Activated CD8-positive, alpha-beta memory T cell treated with anti-CD3 and anti-CD28 coated beads for 24 hours (primary cell): ENCODE measurements around the gene GYS1.

Experiments used
- DNase-seq: peaks from one replicate; pipeline ENCODE4 v3.0.0-alpha.2; 2020

Gene GYS1

DNA sequence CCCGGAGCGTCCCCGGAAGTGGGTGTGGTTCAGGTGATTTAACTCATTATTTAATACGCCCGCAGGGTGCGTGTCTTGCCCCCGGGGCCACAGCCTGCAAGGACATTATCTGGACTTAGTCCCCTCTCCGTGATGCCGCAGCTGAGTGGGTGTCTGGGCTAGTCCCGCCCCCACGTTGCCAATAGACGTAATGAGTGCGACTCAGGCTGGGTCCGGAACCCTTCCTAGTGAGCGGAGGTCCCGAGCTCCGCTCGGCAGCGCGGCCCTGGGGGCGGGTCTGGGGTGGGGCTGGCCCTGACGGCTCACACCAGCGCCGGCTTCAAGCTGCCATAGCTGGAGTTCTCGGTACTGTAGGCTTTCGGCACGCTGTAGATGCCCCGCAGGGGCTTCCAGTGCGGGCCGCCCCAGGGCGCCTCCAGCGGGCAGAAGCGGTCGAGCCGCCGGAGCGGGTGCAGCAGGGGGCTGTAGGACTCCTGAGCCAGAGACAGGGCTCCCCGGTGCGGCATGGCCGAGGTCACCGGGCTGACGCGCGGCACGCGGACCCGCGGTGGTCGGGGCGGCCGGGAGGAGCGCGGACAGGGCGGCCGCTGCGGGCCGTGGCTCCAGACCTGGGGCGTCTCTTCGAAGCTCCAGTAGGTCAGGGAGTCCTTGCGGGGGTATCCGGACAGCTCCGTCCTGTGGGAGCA, 24.7 kb upstream of the GYS1 start:
- DNase-seq = peak; percentile 86

DNA sequence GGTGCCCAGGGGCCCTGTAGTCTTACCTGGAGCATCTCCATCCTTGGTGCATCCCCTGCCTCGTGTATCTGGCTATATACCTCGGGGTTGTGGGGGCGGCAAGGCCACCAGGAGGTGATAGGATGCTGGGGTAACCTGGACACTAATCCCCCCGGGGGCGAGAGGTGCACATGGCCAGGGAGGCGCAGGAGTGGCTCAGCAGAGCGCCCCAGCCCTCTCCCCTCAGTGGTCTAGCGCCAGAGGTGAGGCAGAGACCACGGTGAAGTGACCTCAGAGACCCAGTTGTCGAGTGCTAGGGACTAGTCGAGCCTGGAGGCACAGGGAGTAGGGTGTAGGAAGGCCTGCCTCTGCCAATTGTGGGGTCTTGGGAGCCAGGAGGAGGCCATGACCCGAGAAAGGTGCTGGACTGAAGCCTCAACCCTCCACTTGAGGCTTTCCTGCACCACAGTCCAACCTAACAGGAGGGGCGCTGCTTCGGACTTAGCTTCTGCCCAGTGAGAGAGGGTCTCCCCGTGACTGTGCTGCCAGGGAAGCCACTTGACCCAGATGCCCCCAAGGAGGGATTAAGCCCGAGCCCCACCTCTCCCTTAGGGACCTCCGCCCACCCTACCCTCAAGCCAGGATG, 24.0 kb upstream of the GYS1 start, which contains the start of gene LHB:
Gene LHB, minus strand, starts transcription at position 51 of the 625 bp plus-strand sequence. Its CDS starts 10 bp downstream, at position 41.
- DNase-seq = no peak

- DNase-seq = no peak
These were observed 23.1 kb upstream of the GYS1 start for GRCh38 chr19:49016067-49016839.

GRCh38 chr19:49014870-49015255, 21.8 kb upstream of the GYS1 start:
- no peak for DNase-seq

DNA sequence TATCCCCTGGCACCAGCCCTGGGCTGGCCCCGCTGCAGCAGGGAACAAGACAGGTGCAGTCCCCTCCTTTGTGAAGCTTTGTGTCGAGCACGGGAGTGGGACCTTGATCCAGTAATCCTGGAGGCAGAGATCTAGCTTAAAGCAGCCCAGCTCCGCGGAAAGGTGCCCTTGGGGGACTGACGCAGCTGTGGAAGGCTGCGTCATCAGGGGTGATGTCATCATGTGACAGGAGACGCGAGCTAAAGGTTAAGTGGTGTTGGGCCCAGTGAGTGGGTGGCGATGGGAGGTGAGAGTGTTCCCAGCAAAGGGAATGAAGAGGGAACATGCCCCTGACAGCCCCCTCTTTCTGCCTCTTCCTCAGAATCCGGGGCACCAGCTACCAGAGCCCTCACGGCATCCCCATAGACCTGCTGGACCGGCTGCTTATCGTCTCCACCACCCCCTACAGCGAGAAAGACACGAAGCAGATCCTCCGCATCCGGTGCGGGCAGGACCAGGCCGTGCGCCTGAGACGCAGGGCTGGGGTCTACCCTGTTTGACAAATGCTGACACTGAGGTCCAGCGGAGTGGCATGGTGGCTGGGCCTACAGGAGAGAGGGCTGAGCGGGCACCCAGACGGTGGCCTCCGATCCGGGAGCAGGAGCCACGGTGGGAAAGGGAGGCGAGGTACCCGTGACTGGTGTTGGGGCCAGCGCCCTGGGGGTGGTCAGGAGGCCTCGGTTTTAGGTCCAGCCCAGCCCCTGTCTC, 21.2 kb upstream of the GYS1 start:
- DNase-seq = no peak

GRCh38 chr19:49011194-49011593, 18.1 kb upstream of the GYS1 start:
- no peak for DNase-seq

- no peak for DNase-seq
These were observed 17.3 kb upstream of the GYS1 start for GRCh38 chr19:49010453-49010852.

DNA sequence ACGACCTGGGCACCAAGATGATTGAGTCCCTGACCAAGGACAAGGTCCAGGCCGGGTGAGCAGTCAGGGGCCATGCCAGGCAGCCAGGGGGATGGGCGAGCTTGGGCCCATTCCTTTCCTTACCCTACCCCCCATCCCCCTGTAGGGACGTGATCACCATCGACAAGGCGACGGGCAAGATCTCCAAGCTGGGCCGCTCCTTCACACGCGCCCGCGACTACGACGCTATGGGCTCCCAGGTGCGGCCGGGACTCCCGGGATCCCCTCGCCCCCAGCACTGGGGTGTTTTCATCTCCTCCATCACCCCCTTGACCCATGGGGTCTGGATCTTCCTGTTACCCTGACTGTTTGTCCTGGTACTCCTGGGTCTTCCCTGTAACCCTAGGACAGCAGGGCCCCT, 16.7 kb upstream of the GYS1 start:
- no peak for DNase-seq

DNA sequence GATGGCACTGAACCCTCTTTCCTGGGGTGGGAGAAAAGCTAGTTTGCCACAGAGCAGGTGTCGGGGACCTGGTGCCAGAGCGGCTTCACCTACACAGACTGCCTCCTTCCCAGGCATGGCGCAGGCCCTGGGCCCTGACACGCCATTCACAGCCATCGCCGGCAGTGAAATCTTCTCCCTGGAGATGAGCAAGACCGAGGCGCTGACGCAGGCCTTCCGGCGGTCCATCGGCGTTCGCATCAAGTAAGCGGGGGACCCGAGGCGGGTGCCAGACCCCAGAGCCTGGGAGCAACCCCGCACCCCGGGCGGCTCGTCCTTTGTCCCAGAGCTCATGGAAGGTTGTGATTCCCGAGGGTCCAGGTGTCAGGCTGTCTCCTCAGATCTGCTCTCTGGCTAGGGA, 13.8 kb upstream of the GYS1 start:
- no peak for DNase-seq

DNA sequence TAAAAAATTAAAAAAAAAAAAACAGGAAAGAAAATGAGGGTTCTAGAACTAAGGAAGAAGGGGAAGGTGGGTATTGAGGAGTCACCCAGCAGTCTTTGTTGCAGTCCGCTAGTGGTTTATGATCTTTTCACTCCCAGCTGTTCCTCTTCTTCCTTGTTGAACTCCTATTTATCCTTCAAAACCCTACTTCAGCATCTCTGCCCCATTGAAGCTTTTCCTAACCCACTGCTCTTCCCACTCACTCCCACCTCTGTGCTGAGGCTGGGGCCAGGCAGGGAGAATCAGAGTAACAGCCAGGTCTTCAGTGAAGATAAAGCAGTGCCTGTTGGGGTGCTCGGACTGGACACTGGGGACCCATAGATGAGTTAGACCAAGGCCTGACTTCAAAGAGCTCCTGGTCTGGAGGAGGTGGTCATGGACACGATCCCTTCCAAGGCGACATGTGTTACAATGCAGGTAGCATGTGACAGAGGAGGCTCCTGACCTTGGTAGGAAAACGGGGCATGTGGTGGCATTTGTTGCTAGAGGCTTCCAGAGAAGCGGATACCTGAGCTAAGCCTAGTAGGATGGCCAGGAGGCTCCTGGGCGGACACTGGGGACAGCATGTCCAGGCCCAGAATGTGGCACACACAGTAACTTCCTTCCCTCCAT, 12.0 kb upstream of the GYS1 start:
- DNase-seq = no peak

DNA sequence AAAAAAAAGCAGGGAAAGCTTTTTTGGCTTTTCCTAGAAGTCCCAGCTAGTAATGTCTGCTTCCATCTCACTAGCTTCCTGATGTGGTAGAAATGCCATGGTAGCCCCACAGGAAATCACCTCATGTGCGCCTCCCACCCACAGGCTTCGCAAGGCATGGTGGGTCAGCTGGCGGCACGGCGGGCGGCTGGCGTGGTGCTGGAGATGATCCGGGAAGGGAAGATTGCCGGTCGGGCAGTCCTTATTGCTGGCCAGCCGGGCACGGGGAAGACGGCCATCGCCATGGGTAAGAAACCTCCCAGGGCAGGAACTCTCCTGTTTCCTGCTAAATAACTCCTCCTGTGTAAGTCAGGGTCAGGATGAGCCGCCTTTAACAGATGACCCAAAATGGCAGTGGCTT, 11.0 kb upstream of the GYS1 start:
- no peak for DNase-seq

DNA sequence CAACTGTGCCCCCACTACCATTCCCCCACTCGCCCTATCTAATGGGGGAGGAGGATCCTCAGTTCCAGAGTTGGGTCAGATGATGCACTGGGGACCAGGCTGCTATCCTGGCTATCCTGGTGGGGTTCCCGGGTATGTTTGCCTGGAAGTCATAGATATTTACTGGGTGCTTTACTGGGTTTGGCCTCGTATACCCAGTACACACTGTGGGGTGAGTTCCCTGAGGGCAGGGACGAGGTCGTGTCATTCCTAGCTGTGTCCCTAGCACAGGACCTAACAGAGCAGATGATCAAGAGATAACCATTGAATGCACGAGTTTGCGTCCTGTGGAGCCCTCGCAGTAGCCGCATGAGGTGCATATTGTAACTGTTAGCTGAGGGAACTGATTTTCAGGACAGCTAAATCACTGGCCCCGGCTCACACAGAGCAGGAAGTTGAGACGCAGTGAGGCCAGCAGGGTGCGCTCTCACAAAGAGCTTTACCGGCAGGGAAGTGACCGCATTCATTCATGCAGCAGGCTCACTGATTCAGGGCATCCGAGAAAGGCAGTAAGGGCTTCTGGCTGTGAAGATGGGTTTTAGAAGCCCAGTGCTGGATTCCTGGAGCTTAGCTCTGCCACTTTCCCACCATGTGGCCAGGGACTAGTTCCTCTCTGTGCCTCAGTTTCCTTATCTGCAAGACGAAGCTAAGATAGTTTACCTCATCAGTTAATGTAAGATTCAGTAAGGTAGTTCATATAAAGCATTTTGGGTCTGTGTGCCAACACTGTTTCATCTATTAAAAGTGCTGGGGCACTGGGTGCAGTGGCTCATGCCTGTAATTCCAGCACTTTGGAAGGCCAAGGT, 6.6 kb upstream of the GYS1 start:
- DNase-seq = peak; percentile 84

DNA sequence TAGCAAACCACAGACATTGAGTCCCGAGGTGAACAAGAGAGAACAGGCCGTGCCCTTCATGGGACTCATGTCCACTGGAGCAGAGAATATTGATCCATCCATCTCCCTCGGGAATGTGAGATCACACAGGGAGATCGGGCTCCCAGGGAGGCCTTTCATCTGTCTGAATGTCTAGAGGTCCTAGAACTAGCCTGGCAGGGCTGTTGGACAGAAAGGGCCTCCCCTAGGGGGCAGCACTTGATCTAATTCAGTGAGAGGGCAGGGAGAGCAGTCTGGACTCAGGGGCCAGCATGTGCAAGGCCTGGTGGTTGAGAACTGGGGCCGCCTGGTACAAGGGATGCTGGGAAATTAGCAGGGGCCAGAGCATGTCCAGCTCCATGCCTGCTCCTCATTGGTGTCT, 4.9 kb upstream of the GYS1 start:
- no peak for DNase-seq

GRCh38 chr19:48994035-48994386, 902 bp upstream of the GYS1 start:
- no peak for DNase-seq

DNA sequence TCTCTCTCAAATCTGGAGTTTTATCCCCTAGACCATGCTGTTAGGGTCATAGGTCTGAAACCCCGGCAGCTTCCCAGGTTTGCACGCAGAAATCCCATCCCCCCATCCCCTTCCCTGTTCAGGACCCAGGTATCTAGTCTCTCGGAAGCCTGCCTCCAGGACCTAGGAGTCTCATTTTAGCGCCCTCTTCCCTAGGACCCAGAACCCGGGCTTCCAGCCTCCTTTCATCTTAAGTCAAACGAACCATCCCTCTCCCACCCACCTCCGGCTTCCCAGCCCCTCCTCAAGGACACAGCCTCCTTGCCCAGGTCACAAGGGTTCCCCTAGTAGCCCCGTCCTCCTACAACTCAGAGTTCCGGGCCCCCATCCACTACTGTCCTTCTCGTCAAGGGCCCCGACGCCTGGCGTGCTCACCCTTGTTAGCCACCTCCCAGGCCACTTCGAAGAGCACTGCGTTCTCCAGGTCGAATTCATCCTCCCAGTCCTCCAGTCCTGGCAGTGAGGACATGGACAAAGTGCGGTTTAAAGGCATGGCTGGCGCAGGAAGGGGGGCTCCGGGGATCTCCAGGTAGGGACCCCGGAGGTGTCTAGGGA, 431 bp downstream of the GYS1 start:
- no peak for DNase-seq

DNA sequence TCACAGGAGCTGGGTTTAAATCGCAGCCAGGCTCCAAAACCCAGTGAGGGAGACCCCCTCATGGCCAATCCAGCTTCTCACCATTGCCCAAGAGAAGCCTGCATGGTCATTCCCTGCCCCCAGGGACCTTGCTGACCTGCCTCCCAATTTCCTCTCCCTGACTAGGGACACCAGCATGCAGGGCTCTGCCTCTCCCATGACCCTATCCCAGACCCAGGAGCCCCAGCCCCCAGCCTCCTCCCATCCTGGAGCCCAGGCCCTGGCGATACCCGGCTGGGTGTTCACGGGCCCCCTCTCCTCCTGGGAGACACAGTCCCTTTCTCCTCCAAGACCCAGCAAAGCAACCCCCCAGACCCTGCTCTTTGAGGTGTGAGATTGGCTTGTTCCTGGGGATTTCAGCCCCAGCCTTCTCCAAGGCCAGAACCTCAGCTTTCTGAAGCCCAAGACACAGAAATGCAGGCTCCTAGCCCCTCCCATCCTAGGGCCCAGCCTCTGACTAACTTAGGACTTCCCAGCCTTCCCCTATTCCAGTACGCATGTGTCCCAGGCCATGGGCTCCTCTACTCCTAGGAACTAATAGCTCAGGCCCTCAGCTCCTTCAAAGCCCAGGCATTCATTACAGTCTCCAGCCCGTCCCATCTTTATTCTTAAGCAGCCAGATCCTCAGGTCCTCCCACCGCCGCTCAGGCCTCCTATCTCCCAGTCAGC, 1.1 kb downstream of the GYS1 start:
- DNase-seq = no peak

DNA sequence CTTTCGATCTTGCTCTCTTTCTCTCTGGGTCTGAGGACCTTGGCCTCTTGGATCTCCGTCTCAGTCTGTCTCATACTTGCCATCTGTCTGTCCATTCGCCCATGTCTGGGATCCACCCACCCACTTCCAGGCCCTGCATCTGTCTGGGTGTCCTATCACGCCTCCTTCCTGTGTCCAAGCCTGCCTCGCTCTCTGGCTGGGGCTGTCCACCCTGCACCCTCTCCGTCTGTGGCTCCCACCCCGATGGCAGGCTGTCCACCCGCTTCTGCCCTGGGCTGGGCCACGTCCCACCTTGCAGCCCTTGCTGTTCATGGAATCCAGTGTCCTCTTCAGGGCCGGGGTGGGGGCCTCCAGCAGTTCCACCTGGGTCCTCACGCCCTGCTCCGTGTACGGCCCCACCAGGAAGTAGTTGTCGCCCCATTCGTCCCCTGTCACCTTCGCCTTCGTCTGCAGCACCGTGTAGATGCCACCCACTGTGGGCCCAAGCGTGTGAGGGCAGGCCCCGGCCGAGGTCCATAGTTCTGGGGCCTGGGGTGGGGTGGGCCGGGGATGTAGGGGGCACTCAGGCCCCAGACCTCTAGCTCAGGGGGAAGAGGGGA, 2.0 kb downstream of the GYS1 start:
- no peak for DNase-seq

DNA sequence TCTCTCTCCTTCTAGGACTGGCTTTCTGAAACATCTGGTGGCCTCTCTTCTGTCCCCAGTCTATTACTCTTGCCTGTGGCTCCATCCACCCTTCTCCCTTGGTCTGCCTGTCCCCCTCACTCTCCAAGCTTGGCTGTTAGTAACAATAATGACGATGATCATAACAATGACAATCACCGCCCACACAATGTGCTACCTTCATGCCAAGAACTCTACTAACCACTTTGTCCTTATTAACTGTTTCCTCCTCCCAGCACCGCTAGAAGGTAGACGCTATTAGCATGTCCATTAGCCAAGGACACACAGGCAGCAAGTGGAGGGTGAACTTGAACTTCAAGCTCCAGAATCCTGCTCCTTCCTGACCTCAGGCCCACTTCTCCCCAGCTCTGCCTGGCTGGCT, 2.7 kb downstream of the GYS1 start:
- no peak for DNase-seq

DNA sequence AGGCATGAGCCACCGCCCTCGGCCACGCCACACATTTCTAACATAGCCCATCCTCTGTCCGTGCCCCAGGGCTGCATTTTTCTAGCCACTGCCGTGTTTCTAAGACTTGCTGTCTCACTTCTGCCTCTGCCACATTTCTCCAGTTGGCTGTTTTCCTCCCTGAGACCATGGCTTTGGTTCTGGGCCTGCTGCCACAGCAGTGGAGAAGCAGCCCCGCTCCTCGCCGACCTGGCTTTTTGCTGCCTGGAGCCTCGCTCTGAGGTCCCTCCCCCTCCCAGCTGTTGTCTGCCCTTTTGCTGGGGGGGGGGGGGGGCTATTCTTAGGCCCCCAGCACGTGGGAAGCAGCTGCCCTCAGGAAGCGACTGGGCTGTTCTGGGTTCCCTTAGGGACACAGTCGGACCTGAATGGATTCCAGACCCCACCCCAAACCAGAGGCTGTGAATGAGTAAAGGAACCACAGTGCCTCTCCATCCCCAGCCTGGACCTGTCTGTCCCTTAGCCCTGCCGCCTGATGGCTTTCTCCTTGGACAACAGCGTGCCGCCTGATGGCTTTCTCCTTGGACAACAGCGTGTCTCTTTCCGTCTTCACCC, 3.3 kb downstream of the GYS1 start:
- no peak for DNase-seq

DNA sequence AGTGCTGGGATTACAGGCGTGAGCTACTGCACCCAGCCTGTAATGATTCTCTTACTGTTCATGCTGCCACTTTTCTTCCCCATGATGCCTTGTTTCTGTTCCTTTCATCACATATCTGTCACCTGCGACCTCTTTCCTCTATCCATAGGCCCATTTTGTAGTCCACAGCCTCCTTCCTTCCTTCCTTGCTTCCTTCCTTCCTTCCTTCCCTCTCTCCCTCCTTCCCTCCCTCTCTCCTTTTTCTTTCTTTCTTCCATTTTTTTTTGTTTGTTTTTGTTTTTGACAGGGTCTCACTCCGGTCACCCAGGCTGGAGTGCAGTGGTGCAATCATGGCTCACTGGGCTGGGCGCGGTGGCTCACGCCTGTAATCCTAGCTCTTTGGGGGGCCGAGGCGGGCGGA, 4.2 kb downstream of the GYS1 start:
- DNase-seq = no peak
